SIG-M5 (cell line): ENCODE results near the gene PPP1R9A.

Experiments used
- DNase-seq: peaks from one replicate; lab custom pipeline; 2025; lab: John Stamatoyannopoulos, UW

PPP1R9A gene

GRCh38 chr7:95204618-95205017 is 297.2 kb downstream of the PPP1R9A start:
- no peak for DNase-seq

GRCh38 chr7:95205665-95206225 is 298.4 kb downstream of the PPP1R9A start:
- DNase-seq, result no peak

GRCh38 chr7:95209276-95209675 is 301.9 kb downstream of the PPP1R9A start:
- no peak for DNase-seq

GRCh38 chr7:95209788-95210187 is 302.4 kb downstream of the PPP1R9A start:
- no peak for DNase-seq

- no peak for DNase-seq
Observed at GRCh38 chr7:95213148-95213547, 305.8 kb downstream of the PPP1R9A start.

- no peak for DNase-seq
Observed at GRCh38 chr7:95213809-95214492, 306.6 kb downstream of the PPP1R9A start.

GRCh38 chr7:95219721-95220120 is 312.3 kb downstream of the PPP1R9A start:
- no peak for DNase-seq

GRCh38 chr7:95220328-95220727 is 312.9 kb downstream of the PPP1R9A start:
- no peak for DNase-seq

- no peak for DNase-seq
Observed at GRCh38 chr7:95225301-95225700, 317.9 kb downstream of the PPP1R9A start.

- no peak for DNase-seq
Observed at GRCh38 chr7:95229301-95229700, 321.9 kb downstream of the PPP1R9A start.

- DNase-seq, result no peak
Observed at GRCh38 chr7:95238252-95238943, 331.0 kb downstream of the PPP1R9A start.

- no peak for DNase-seq
Observed at GRCh38 chr7:95240921-95241320, 333.5 kb downstream of the PPP1R9A start.

GRCh38 chr7:95242266-95242665 is 334.9 kb downstream of the PPP1R9A start:
- DNase-seq, result no peak

GRCh38 chr7:95244616-95245015 is 337.2 kb downstream of the PPP1R9A start:
- no peak for DNase-seq

- DNase-seq, result no peak
Observed at GRCh38 chr7:95245828-95246500, 338.6 kb downstream of the PPP1R9A start.

- no peak for DNase-seq
Observed at GRCh38 chr7:95246831-95247370, 339.5 kb downstream of the PPP1R9A start.

- DNase-seq, result no peak
Observed at GRCh38 chr7:95250571-95250970, 343.2 kb downstream of the PPP1R9A start.

- DNase-seq, result no peak
Observed at GRCh38 chr7:95251966-95252365, 344.6 kb downstream of the PPP1R9A start.

GRCh38 chr7:95253986-95254385 is 346.6 kb downstream of the PPP1R9A start:
- DNase-seq, result no peak

- no peak for DNase-seq
Observed at GRCh38 chr7:95255691-95256090, 348.3 kb downstream of the PPP1R9A start.

GRCh38 chr7:95261895-95262415 is 354.6 kb downstream of the PPP1R9A start:
- DNase-seq, result no peak

GRCh38 chr7:95262875-95263274 is 355.5 kb downstream of the PPP1R9A start:
- no peak for DNase-seq
